Measurements from ENCODE around the gene CACNA1G.

DNA sequence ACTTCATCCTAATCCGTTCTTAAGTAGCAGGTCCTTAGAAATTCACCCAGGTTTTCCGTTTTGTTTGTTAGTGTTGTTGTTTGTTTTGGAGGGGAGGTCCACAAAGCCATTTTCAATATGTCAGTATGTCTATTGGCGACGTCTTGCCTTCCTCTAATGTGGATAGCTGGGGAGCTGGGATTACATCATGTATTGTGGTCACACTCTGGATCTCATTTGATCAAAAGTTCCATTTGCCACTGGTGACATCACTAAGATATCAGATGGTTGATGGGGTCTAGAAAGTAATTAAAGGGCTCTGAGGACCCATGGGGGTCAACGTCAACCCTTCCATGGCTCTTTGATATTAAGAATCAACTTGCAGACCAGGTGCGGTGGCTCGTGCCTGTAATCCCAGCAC lies 30.7 kb upstream of the CACNA1G start:
- TF ChIP-seq CTCF (IDR thresholded peaks at IDR 0.05; ENCODE audit: low read depth, low read length, poor library complexity, severe bottlenecking) = no peak
- TF ChIP-seq EZH2phosphoT487 (IDR thresholded peaks at IDR 0.05; ENCODE audit: borderline replicate concordance, low read length) = no peak
